WTC11 (cell line): ENCODE results near the gene PCSK5.

Experiments used
- NR2C2 ChIP-seq: sonication (generic); formaldehyde crosslinking; IDR thresholded peaks from 2 replicates; pipeline ENCODE4 v1.8.0; 2022; ENCODE audit warnings: mild to moderate bottlenecking, missing genetic modification reagents
- NR3C1 ChIP-seq: sonication (generic); formaldehyde crosslinking; conservative IDR thresholded peaks from 2 replicates; pipeline ENCODE4 v1.8.1; 2023; ENCODE audit warnings: low read depth, mild to moderate bottlenecking, missing genetic modification reagents
- RELA ChIP-seq: sonication (generic); formaldehyde crosslinking; IDR thresholded peaks from 2 replicates; pipeline ENCODE4 v1.8.1; 2022; ENCODE audit warnings: missing genetic modification reagents, mild to moderate bottlenecking, borderline replicate concordance
- TCF7 ChIP-seq: sonication (generic); formaldehyde crosslinking; IDR thresholded peaks from 2 replicates; pipeline ENCODE4 v1.8.0; 2022; ENCODE audit warnings: mild to moderate bottlenecking, low read depth, missing genetic modification reagents, moderate library complexity
- TF ChIP-seq, protein P1 (sequence below): fragments of 200-600 bp; IDR thresholded peaks from 2 replicates; pipeline ENCODE4 v1.8.0; 2022; ENCODE audit warnings: antibody characterized with exemption
- TF ChIP-seq, protein P2 (sequence below): sonication (generic); formaldehyde crosslinking; IDR thresholded peaks from 2 replicates; pipeline ENCODE4 v1.8.1; 2023; ENCODE audit warnings: mild to moderate bottlenecking, missing genetic modification reagents, borderline replicate concordance

DNA sequence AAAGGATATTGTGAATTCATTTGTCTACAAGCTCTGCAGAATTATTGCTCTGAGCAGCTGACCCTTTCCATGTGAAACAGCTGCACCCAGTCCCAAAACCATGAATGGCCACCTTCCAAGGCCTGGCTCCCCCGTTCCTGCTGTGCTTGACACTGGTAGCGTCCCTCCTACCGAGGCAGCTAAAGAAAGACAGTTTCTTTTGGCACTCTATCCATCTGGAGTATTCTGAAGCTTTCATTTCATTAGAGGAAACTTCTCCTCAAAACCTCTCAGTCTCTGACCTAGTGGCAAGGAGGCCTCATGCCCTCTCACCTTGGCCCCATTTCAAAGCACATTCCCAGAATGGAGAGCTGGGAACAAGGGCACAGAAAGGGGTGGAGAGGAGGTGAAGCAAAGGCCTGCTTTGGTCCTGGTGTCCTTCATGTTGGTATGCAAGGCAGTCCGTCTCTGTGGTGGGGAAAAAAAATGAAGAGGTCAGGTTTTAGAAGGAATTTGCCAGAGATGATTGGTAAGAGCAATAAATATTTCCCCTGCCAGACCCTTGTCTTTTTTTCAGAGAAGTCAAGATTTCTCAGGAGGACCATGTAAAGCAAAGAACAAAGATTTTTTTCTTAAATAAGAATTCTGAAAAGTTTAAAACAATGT is 271.7 kb downstream of the PCSK5 start:
- no peak for TF ChIP-seq NR3C1
- TF ChIP-seq, protein P1, sequence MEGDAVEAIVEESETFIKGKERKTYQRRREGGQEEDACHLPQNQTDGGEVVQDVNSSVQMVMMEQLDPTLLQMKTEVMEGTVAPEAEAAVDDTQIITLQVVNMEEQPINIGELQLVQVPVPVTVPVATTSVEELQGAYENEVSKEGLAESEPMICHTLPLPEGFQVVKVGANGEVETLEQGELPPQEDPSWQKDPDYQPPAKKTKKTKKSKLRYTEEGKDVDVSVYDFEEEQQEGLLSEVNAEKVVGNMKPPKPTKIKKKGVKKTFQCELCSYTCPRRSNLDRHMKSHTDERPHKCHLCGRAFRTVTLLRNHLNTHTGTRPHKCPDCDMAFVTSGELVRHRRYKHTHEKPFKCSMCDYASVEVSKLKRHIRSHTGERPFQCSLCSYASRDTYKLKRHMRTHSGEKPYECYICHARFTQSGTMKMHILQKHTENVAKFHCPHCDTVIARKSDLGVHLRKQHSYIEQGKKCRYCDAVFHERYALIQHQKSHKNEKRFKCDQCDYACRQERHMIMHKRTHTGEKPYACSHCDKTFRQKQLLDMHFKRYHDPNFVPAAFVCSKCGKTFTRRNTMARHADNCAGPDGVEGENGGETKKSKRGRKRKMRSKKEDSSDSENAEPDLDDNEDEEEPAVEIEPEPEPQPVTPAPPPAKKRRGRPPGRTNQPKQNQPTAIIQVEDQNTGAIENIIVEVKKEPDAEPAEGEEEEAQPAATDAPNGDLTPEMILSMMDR, result no peak
- TF ChIP-seq, protein P2, sequence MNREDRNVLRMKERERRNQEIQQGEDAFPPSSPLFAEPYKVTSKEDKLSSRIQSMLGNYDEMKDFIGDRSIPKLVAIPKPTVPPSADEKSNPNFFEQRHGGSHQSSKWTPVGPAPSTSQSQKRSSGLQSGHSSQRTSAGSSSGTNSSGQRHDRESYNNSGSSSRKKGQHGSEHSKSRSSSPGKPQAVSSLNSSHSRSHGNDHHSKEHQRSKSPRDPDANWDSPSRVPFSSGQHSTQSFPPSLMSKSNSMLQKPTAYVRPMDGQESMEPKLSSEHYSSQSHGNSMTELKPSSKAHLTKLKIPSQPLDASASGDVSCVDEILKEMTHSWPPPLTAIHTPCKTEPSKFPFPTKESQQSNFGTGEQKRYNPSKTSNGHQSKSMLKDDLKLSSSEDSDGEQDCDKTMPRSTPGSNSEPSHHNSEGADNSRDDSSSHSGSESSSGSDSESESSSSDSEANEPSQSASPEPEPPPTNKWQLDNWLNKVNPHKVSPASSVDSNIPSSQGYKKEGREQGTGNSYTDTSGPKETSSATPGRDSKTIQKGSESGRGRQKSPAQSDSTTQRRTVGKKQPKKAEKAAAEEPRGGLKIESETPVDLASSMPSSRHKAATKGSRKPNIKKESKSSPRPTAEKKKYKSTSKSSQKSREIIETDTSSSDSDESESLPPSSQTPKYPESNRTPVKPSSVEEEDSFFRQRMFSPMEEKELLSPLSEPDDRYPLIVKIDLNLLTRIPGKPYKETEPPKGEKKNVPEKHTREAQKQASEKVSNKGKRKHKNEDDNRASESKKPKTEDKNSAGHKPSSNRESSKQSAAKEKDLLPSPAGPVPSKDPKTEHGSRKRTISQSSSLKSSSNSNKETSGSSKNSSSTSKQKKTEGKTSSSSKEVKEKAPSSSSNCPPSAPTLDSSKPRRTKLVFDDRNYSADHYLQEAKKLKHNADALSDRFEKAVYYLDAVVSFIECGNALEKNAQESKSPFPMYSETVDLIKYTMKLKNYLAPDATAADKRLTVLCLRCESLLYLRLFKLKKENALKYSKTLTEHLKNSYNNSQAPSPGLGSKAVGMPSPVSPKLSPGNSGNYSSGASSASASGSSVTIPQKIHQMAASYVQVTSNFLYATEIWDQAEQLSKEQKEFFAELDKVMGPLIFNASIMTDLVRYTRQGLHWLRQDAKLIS (CRISPR knock-in tag), result no peak
- no peak for TF ChIP-seq RELA (CRISPR knock-in tag)
- no peak for TF ChIP-seq TCF7 (CRISPR knock-in tag)
- TF ChIP-seq NR2C2 (CRISPR knock-in tag), result no peak
